PC-9 (cell line): Measurements from ENCODE around the gene SLC27A2. TPM values are rescaled to one million over a fixed set of nuclear protein-coding genes. Genes with fewer than 3 reads are reported as not detected.

ENCODE experiments used
- BruUV-seq: library from RNA; stranded (reverse); fragments of 400-500 nt; replicated peaks from 2 replicates; lab custom pipeline; 2021; lab: Mats Ljungman, UMichigan
- CTCF ChIA-PET: fragments of 300-600 bp; sonication (Branson Sonifier 250); formaldehyde crosslinking; loops from one replicate; lab custom pipeline; 2022; ENCODE audit warnings: antibody characterized with exemption; lab: Charles Lee
- POLR2A ChIA-PET: fragments of 300-600 bp; sonication (Branson Sonifier 250); formaldehyde crosslinking; loops from one replicate; lab custom pipeline; 2022; ENCODE audit warnings: antibody characterized with exemption; ENCODE audit not compliant: unreplicated experiment; lab: Charles Lee
- DNase-seq, 2 experiments: peaks; one replicate each; pipeline versions ENCODE4 v3.0.0 to v3.0.0-alpha.2; 2015 to 2022; ENCODE audit warnings: mixed read lengths in 1 of 2
- H2AFZ ChIP-seq: fragments of 200-600 bp; sonication (generic); 2 replicates; pipeline ENCODE4 v1.8.1; 2017; ENCODE audit warnings: antibody characterized with exemption
- H3F3A ChIP-seq: fragments of 200-600 bp; sonication (generic); 2 replicates; pipeline ENCODE4 v1.8.1; 2017; ENCODE audit warnings: antibody characterized with exemption, mild to moderate bottlenecking, low read depth; ENCODE audit not compliant: insufficient read depth
- H3K27ac ChIP-seq: fragments of 200-600 bp; sonication (generic); 2 replicates; pipeline ENCODE4 v1.6.1; 2016; ENCODE audit warnings: mixed run types
- H3K27me3 ChIP-seq: fragments of 200-600 bp; sonication (generic); 2 replicates; pipeline ENCODE4 v1.6.1; 2016; ENCODE audit warnings: low read depth, mixed run types; ENCODE audit not compliant: insufficient read depth
- H3K36me3 ChIP-seq: fragments of 200-600 bp; sonication (generic); 2 replicates; pipeline ENCODE4 v1.6.1; 2016; ENCODE audit warnings: low read depth, mixed run types
- H3K4me1 ChIP-seq: fragments of 200-600 bp; sonication (generic); replicated peaks from 2 replicates; pipeline ENCODE4 v1.6.1; 2016; ENCODE audit warnings: mixed run types; ENCODE audit not compliant: insufficient read depth
- H3K4me2 ChIP-seq: fragments of 200-600 bp; sonication (generic); 2 replicates; pipeline ENCODE4 v1.6.1; 2017; ENCODE audit warnings: mixed run types
- H3K4me3 ChIP-seq: fragments of 200-600 bp; sonication (generic); 2 replicates; pipeline ENCODE4 v1.6.1; 2016; ENCODE audit warnings: mixed run types
- H3K79me2 ChIP-seq: fragments of 200-600 bp; sonication (generic); 2 replicates; pipeline ENCODE4 v1.6.1; 2017; ENCODE audit warnings: low read depth, mixed run types
- H3K9me2 ChIP-seq: fragments of 200-600 bp; sonication (generic); 2 replicates; pipeline ENCODE4 v1.8.1; 2017; ENCODE audit warnings: mild to moderate bottlenecking; ENCODE audit not compliant: insufficient read depth
- H3K9me3 ChIP-seq: fragments of 200-600 bp; sonication (generic); 2 replicates; pipeline ENCODE4 v1.8.1; 2016; ENCODE audit warnings: low read depth; ENCODE audit not compliant: insufficient read depth
- H4K20me1 ChIP-seq: fragments of 200-600 bp; sonication (generic); 2 replicates; pipeline ENCODE4 v1.8.1; 2017; ENCODE audit not compliant: insufficient read depth
- EZH2 ChIP-seq: fragments of 200-600 bp; sonication (generic); IDR thresholded peaks from 2 replicates; pipeline ENCODE4 v1.8.0; 2017; ENCODE audit warnings: antibody characterized with exemption, low read depth
- intact Hi-C: fragments of 100-400 bp; cut with micrococcal nuclease; formaldehyde crosslinking; loops from one replicate; pipeline ENCODE4 v1.10.0; 2022; ENCODE audit not compliant: unreplicated experiment
- total RNA-seq: library from RNA; stranded (reverse); gene quantifications from 2 replicates; pipeline ENCODE4 v1.2.3, GENCODE V29; 2021
- TF ChIP-seq, protein P1 (sequence below): fragments of 200-600 bp; sonication (generic); conservative IDR thresholded peaks from 2 replicates; pipeline ENCODE4 v1.6.1; 2017; ENCODE audit warnings: mixed run types, antibody characterized with exemption, mild to moderate bottlenecking, moderate library complexity

The SLC27A2 gene
- total RNA-seq, 1 experiment from 2014 or later, result 7.5 TPM

DNA sequence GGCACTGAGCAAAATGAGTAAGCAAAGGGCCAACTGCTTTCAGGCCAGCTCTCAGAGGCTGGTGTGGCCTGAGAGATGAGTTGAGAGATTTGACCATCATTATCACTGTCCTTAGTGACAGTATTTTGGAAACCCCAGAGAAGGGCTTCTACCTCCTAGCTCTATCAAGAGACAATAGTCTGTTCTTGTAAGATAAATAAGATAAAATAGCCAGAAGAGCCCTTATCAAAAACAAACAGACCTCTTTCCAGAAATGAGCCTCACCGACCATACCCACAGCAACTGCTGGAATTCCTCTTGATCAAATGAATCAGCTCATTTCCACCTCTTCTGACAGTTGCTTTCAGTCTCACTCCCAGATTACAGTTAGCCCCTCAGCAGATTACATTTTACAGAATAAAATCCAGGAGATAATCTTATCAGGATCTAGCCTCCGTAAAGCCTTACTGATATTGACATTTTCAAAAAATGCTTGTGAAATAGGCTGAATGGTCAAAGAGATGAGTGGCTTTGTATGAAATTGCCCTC is 79.0 kb downstream of the SLC27A2 start:
- Histone ChIP-seq H3K36me3 (no peaks in the 10 kb centered on the region), H3F3A (peaks cover 2% of the 10 kb centered on the region; the same call in 1 of the 2 replicates), H3K79me2 (no peaks in the 10 kb centered on the region), H3K27me3 (no peaks in the 10 kb centered on the region), H2AFZ (no peak overlapping the region), H3K9me2 (no peaks in the 10 kb centered on the region), H4K20me1 (no peaks in the 10 kb centered on the region), H3K4me2 (no peak overlapping the region), H3K9me3 (no peaks in the 10 kb centered on the region), H3K4me3 (no peak overlapping the region), H3K27ac (no peak overlapping the region), H3K4me1 (peaks cover 26% of the 10 kb centered on the region)
- no TSS peak for BruUV-seq
- POLR2A ChIA-PET, result no interaction called here
- DNase-seq, result no peak
- intact Hi-C loops, result no loop called here
- CTCF ChIA-PET, result no interaction called here
- TF ChIP-seq EZH2, result no peak
- TF ChIP-seq, protein P1, sequence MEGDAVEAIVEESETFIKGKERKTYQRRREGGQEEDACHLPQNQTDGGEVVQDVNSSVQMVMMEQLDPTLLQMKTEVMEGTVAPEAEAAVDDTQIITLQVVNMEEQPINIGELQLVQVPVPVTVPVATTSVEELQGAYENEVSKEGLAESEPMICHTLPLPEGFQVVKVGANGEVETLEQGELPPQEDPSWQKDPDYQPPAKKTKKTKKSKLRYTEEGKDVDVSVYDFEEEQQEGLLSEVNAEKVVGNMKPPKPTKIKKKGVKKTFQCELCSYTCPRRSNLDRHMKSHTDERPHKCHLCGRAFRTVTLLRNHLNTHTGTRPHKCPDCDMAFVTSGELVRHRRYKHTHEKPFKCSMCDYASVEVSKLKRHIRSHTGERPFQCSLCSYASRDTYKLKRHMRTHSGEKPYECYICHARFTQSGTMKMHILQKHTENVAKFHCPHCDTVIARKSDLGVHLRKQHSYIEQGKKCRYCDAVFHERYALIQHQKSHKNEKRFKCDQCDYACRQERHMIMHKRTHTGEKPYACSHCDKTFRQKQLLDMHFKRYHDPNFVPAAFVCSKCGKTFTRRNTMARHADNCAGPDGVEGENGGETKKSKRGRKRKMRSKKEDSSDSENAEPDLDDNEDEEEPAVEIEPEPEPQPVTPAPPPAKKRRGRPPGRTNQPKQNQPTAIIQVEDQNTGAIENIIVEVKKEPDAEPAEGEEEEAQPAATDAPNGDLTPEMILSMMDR, result no peak

- ChIA-PET CTCF (no interaction called here), POLR2A (no interaction called here)
Observed at GRCh38 chr15:50261981-50262380, 80.0 kb downstream of the SLC27A2 start.

GRCh38 chr15:50262533-50262932 is 80.5 kb downstream of the SLC27A2 start:
- CTCF ChIA-PET, result no interaction called here
- Histone ChIP-seq H3F3A (no peaks in the 10 kb centered on the region), H3K27me3 (no peaks in the 10 kb centered on the region), H3K4me1 (peaks cover 11% of the 10 kb centered on the region), H3K36me3 (no peaks in the 10 kb centered on the region), H3K79me2 (no peaks in the 10 kb centered on the region), H3K9me3 (no peaks in the 10 kb centered on the region), H3K4me2 (no peak overlapping the region), H3K9me2 (no peaks in the 10 kb centered on the region), H3K4me3 (no peak overlapping the region), H3K27ac (no peak overlapping the region), H4K20me1 (no peaks in the 10 kb centered on the region), H2AFZ (no peak overlapping the region)
- no peak for DNase-seq
- intact Hi-C loops, result no loop called here
- BruUV-seq, result no TSS peak
- TF ChIP-seq, protein P1, result no peak
- no peak for TF ChIP-seq EZH2
- POLR2A ChIA-PET, result no interaction called here

More at GRCh38 chr15:50261981-50262380, 80.0 kb downstream of the SLC27A2 start:
- no peak for DNase-seq
- H3K4me3 ChIP-seq, result no peak overlapping the region
- no TSS peak for BruUV-seq
- H4K20me1 ChIP-seq, result no peaks in the 10 kb centered on the region
- H3K4me2 ChIP-seq, result no peak overlapping the region
- no peaks in the 10 kb centered on the region for H3K36me3 ChIP-seq
- H3K9me2 ChIP-seq, result no peaks in the 10 kb centered on the region
- no peaks in the 10 kb centered on the region for H3K9me3 ChIP-seq
- peaks cover 16% of the 10 kb centered on the region for H3K4me1 ChIP-seq
- intact Hi-C loops, result no loop called here
- H3K27ac ChIP-seq, result no peak overlapping the region
- H3K27me3 ChIP-seq, result no peaks in the 10 kb centered on the region
- no peaks in the 10 kb centered on the region for H3F3A ChIP-seq
- TF ChIP-seq, protein P1, result no peak
- TF ChIP-seq EZH2, result no peak
- no peaks in the 10 kb centered on the region for H3K79me2 ChIP-seq
- no peak overlapping the region for H2AFZ ChIP-seq
